T-helper 2 cell (primary cell): Measurements from ENCODE around the gene WDR1.
A peak's percentile ranks its signal among the peaks of the same experiment; 100 is the strongest.

Experiments used
- DNase-seq, 5 experiments: peaks; one replicate each; pipeline versions ENCODE4 v3.0.0 to v3.0.0-alpha.2; 2012 to 2022

Gene WDR1

GRCh38 chr4:10113362-10114047 is 3.1 kb downstream of the WDR1 start:
- no peak for DNase-seq

- no peak for DNase-seq
Measured at GRCh38 chr4:10112658-10113284, 3.8 kb downstream of the WDR1 start.

- no peak for DNase-seq
Measured at GRCh38 chr4:10111067-10111801, 5.4 kb downstream of the WDR1 start.

- no peak for DNase-seq
Measured at GRCh38 chr4:10109995-10110670, 6.5 kb downstream of the WDR1 start.

GRCh38 chr4:10108818-10109783 is 7.5 kb downstream of the WDR1 start:
- DNase-seq: peak in 2 of 5 experiments; percentile 50 to 61

- DNase-seq: no peak
Measured at GRCh38 chr4:10108391-10108790, 8.2 kb downstream of the WDR1 start.

- no peak for DNase-seq
Measured at GRCh38 chr4:10107111-10108091, 9.2 kb downstream of the WDR1 start.

- DNase-seq: peak in 4 of 5 experiments; percentile 35 to 84 (median 67)
Measured at GRCh38 chr4:10106421-10107039, 10.1 kb downstream of the WDR1 start.

- no peak for DNase-seq
Measured at GRCh38 chr4:10105920-10106319, 10.7 kb downstream of the WDR1 start.

- no peak for DNase-seq
Measured at GRCh38 chr4:10105421-10105820, 11.2 kb downstream of the WDR1 start.

GRCh38 chr4:10104991-10105276 is 11.7 kb downstream of the WDR1 start:
- no peak for DNase-seq

GRCh38 chr4:10104211-10104990 is 12.2 kb downstream of the WDR1 start:
- peak in 1 of 5 experiments; percentile 63 for DNase-seq

- DNase-seq: no peak
Measured at GRCh38 chr4:10102474-10103332, 13.9 kb downstream of the WDR1 start.

- no peak for DNase-seq
Measured at GRCh38 chr4:10101671-10102473, 14.7 kb downstream of the WDR1 start.

GRCh38 chr4:10100734-10101216 is 15.8 kb downstream of the WDR1 start:
- peak in 3 of 5 experiments; percentile 27 to 43 (median 39) for DNase-seq

GRCh38 chr4:10099499-10100325 is 16.9 kb downstream of the WDR1 start:
- DNase-seq: peak in 2 of 5 experiments; percentile 55 to 62

GRCh38 chr4:10098780-10099160 is 17.8 kb downstream of the WDR1 start:
- DNase-seq: peak in 1 of 5 experiments; percentile 62
